HEK293T (cell line): ENCODE results near the gene ATAD2B.

Source experiments
- HDGF ChIP-seq: fragments of 450-650 bp; IDR thresholded peaks from 2 replicates; pipeline ENCODE4 v1.6.1; 2017; ENCODE audit warnings: antibody characterized with exemption, borderline replicate concordance
- NFRKB ChIP-seq: fragments of 450-650 bp; IDR thresholded peaks from 2 replicates; pipeline ENCODE4 v1.6.1; 2016; ENCODE audit warnings: mild to moderate bottlenecking, moderate library complexity
- SUZ12 ChIP-seq: fragments of 450-650 bp; IDR thresholded peaks from 2 replicates; pipeline ENCODE4 v1.6.1; 2016; ENCODE audit warnings: mild to moderate bottlenecking

GRCh38 chr2:23850564-23851256 is 76.2 kb downstream of the ATAD2B start:
- TF ChIP-seq HDGF = no peak
- TF ChIP-seq SUZ12 = no peak
- no peak for TF ChIP-seq NFRKB
